ENCODE results near the gene TET1.

GRCh38 chr10:68734349-68734748, 174.2 kb downstream of the TET1 start:
- no peak for TF ChIP-seq POLR2A (IDR thresholded peaks at IDR 0.05; ENCODE audit: extremely low read depth, insufficient read length)
- TF ChIP-seq CTCF (IDR thresholded peaks at IDR 0.05; ENCODE audit: low read depth, low read length), result no peak
- no peak for TF ChIP-seq MAX (IDR thresholded peaks at IDR 0.05; ENCODE audit: low read depth, low read length)

All from NB4 (cell line).